BJ (cell line): Measurements from ENCODE around the gene CLASP2. TPM values are rescaled to one million over a fixed set of nuclear protein-coding genes. Genes with fewer than 3 reads are reported as not detected.

Experiments used
- CTCF ChIA-PET: fragments of 350-600 bp; formaldehyde crosslinking; extraction: SDS; loops from one replicate; lab custom pipeline; 2021; ENCODE audit warnings: antibody characterized with exemption, inconsistent platforms; lab: Yijun Ruan, JAX
- POLR2A ChIA-PET: fragments of 300-600 bp; sonication (Branson Sonifier 250); formaldehyde crosslinking; extraction: SDS; loops from one replicate; lab custom pipeline; 2021; ENCODE audit warnings: antibody characterized with exemption; lab: Charles Lee
- DNase-seq: peaks from one replicate; pipeline ENCODE4 v3.0.0-alpha.2; 2011; ENCODE audit warnings: low read depth
- H3K27me3 ChIP-seq: 2 replicates; pipeline ENCODE4 v1.6.0; 2011; ENCODE audit warnings: low read length; ENCODE audit not compliant: control insufficient read depth, insufficient read depth
- H3K36me3 ChIP-seq: 2 replicates; pipeline ENCODE4 v1.5.1; 2011; ENCODE audit warnings: low read length; ENCODE audit not compliant: control insufficient read depth, insufficient read depth
- H3K4me3 ChIP-seq: 2 replicates; pipeline ENCODE4 v1.5.1; 2011; ENCODE audit warnings: low read depth, mild to moderate bottlenecking, control low read depth, low read length
- CTCF ChIP-seq: IDR thresholded peaks from 2 replicates; pipeline ENCODE4 v1.5.1; 2011; ENCODE audit warnings: low read depth, mild to moderate bottlenecking, control low read depth, inconsistent platforms, low read length, moderate library complexity; ENCODE audit not compliant: insufficient read depth
- polyA plus RNA-seq: library from polyadenylated mRNA; depleted of rRNA; stranded (reverse); fragments of >200 nt; gene quantifications from 2 replicates; pipeline ENCODE4 v1.2.3, GENCODE V29; 2011

The CLASP2 gene
- polyA plus RNA-seq, 1 experiment: 20.5 TPM

GRCh38 chr3:33490641-33491241 lies 227.3 kb downstream of the CLASP2 start:
- POLR2A ChIA-PET: interaction anchor here (0.6 to 0.7 kb wide), 2 partner anchors 50 to 95 kb away, joined by 3 to 4 read pairs; no protein-coding TSS in a partner anchor
- no peaks in the 10 kb centered on the region for H3K27me3 ChIP-seq
- H3K4me3 ChIP-seq: no peak overlapping the region
- CTCF ChIA-PET: no interaction called here
- no peak for DNase-seq
- TF ChIP-seq CTCF: no peak
- H3K36me3 ChIP-seq: no peaks in the 10 kb centered on the region

- TF ChIP-seq CTCF: no peak
- POLR2A ChIA-PET: no interaction called here
- Histone ChIP-seq H3K4me3 (no peak overlapping the region), H3K27me3 (no peaks in the 10 kb centered on the region), H3K36me3 (no peaks in the 10 kb centered on the region)
- CTCF ChIA-PET: no interaction called here
- no peak for DNase-seq
Observed at GRCh38 chr3:33488683-33489082, 229.4 kb downstream of the CLASP2 start.

- H3K27me3 ChIP-seq: no peaks in the 10 kb centered on the region
- TF ChIP-seq CTCF: no peak
- H3K36me3 ChIP-seq: no peaks in the 10 kb centered on the region
- POLR2A ChIA-PET: no interaction called here
- H3K4me3 ChIP-seq: no peak overlapping the region
- CTCF ChIA-PET: no interaction called here
- no peak for DNase-seq
Observed at GRCh38 chr3:33488246-33488645, 229.8 kb downstream of the CLASP2 start.

- POLR2A ChIA-PET: no interaction called here
- no peaks in the 10 kb centered on the region for H3K27me3 ChIP-seq
- CTCF ChIA-PET: no interaction called here
- no peak for DNase-seq
- TF ChIP-seq CTCF: no peak
- H3K4me3 ChIP-seq: no peak overlapping the region
- H3K36me3 ChIP-seq: no peaks in the 10 kb centered on the region
Observed at GRCh38 chr3:33482111-33482521, 235.9 kb downstream of the CLASP2 start.

GRCh38 chr3:33474896-33475295 lies 243.2 kb downstream of the CLASP2 start:
- ChIA-PET CTCF (interaction anchor here (0.7 kb wide), 1 partner anchor 41 kb away, joined by 3 read pairs; no protein-coding TSS in a partner anchor), POLR2A (no interaction called here)
- no peak for TF ChIP-seq CTCF
- H3K36me3 ChIP-seq: no peaks in the 10 kb centered on the region
- no peaks in the 10 kb centered on the region for H3K27me3 ChIP-seq
- H3K4me3 ChIP-seq: no peak overlapping the region
- DNase-seq: no peak
